Lower leg skin (tissue), 3 donors: ENCODE measurements around the gene SH2B3.

ENCODE experiments used
- POLR2A ChIP-seq, 2 donors: fragments of 450-650 bp; IDR thresholded peaks; one replicate each; pipeline ENCODE4 v1.6.1; 2016 to 2017; ENCODE audit warnings: antibody characterized with exemption in 2 of 2, mild to moderate bottlenecking in 1 of 2, moderate library complexity in 1 of 2
- TF ChIP-seq, protein P1 (sequence below), 3 donors: fragments of 450-650 bp; IDR thresholded peaks; one replicate each; pipeline ENCODE4 v1.5.1; 2016; ENCODE audit warnings: antibody characterized with exemption in 3 of 3, mild to moderate bottlenecking in 3 of 3, moderate library complexity in 2 of 3

DNA sequence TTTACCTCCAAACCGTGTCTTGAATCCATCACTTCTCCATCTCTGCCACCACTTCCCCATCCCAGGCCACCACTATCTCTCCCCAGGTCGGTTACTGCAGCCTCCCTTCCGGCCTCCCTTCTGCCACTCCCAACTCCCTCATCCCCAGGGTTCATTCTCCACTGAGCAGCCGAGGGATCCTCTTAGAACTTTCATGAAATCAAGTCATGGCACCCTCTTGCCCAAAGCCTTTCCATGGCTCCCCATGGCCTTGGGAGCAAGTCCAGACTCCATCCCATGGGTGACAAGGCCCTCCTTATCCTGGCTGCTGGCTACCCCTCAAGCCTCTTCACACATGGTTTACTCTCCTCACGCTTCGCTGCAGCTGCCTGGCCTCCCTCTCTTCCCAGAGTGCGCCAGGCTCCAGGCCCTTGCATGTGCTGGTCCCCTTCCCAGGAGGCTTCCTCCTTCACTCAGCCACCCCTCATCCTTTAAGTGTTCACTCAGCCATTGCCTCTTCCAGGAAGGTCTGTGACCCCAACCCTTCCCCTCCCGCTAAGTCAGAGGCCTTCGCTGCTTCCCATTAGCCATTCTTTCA, 17.9 kb upstream of the SH2B3 start:
- TF ChIP-seq, protein P1, sequence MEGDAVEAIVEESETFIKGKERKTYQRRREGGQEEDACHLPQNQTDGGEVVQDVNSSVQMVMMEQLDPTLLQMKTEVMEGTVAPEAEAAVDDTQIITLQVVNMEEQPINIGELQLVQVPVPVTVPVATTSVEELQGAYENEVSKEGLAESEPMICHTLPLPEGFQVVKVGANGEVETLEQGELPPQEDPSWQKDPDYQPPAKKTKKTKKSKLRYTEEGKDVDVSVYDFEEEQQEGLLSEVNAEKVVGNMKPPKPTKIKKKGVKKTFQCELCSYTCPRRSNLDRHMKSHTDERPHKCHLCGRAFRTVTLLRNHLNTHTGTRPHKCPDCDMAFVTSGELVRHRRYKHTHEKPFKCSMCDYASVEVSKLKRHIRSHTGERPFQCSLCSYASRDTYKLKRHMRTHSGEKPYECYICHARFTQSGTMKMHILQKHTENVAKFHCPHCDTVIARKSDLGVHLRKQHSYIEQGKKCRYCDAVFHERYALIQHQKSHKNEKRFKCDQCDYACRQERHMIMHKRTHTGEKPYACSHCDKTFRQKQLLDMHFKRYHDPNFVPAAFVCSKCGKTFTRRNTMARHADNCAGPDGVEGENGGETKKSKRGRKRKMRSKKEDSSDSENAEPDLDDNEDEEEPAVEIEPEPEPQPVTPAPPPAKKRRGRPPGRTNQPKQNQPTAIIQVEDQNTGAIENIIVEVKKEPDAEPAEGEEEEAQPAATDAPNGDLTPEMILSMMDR (IDR thresholded peaks at IDR 0.05), result no peak
- TF ChIP-seq POLR2A (IDR thresholded peaks at IDR 0.05), result no peak
